ENCODE measurements around the gene CAMTA1.
"Not testable (repeated sequence)": the region's sequence is repeated elsewhere in the genome, so short reads cannot be mapped to it uniquely, and the experiment has no call there.

The CAMTA1 gene

DNA sequence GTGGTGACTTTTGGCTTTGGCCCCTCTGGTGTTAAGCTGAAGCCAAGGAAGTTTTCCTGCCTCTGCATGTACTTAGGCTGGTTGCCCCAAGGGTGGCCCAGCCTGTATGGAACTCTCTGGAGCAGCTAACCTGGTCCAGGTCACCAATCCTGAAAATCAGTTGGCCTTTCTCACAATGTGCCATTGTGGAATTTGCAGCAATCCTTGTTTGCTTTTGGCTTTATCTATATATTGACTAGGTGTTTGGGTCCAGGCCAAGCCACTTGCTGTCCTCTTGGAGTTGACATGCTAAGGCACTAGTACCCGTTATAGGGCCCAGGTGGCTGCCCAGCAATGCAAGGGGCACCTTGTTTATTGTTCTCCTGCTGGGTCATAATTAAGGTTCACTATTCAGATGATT, 124.6 kb downstream of the CAMTA1 start:
- DNase-seq = no peak

DNA sequence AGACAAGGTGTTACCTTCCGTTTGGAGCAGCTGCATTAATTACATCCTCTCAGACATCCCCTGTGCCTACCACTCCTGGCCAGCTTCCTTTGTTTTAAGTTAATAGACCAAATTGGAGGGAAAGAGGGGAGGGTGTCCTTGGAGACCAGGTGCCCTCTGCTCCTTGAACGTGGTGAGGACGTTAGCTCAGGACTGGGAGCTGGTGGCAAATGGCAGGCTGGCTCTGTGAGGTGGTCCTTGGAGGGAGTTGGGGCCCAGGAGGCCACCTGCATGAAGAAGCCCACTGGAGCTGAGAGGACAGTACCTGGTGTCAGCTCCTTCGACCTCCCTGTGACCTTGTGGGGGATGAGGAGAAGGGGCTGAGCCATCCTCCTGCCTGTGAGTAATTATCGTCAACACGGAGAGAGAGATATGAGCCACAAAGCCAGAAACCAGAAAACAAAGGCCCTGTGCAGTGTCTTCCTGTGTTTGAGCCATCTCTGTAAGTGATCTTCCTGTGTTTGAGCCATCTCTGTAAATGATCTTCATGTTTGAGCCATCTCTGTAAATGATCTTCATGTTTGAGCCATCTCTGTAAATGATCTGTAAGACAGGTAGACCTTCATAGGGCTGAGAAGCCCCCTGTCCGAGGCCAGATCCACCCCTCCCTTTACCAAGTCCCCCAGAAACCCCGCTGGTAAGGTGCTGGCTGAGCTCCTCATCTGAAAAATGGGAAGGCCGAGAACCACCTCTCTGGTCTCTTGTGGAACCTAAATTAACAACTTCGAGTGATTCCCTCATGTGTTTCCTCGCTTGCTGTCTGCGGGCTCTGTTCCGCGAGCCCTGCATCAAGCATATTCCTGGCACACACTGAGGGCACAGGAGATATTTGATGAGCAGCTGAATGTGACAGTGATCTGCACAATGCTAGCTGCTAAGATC, 126.0 kb downstream of the CAMTA1 start:
- no peak for DNase-seq

DNA sequence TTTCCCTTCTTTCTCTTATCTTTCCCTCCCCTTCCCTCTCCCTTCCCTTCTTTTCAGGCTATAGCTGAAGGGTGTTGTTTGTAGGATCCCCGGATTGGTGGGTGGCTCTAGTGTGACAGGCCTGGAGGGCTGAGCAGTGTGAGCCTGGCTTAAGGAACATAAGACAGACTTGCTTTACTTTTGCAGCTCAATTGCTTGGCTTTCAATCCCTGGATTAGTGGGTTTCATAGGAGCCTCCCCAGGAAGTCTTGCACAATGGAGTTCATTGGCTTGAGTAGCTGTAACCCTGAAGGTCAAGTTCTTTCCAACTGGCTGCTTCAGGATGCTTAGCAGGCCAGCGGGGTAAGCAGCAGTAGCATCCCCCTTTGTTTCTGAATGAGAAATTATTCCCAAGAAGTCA, 126.7 kb downstream of the CAMTA1 start:
- DNase-seq = no peak

DNA sequence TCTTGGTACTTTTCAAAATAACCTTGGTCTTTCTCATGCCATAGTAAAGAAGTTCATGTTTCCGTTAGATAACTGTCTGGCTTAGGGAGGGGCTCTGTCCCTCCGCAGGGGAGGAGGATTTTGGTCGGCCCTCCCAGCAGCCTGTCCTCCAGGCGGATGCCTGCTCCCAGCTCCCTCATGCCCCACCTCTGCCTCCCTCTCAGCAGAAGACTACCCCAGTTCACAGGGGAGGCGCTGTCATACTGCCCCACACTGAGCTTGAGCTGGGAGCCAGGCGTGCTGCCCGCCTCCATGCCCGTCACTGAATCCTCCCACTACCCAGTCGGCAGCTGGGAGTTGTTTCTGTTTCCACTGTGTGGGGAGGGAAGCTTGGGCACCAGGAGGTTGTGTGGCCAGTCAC, 127.3 kb downstream of the CAMTA1 start:
- DNase-seq = no peak

GRCh38 chr1:6913086-6913485, 127.8 kb downstream of the CAMTA1 start:
- DNase-seq = no peak

DNA sequence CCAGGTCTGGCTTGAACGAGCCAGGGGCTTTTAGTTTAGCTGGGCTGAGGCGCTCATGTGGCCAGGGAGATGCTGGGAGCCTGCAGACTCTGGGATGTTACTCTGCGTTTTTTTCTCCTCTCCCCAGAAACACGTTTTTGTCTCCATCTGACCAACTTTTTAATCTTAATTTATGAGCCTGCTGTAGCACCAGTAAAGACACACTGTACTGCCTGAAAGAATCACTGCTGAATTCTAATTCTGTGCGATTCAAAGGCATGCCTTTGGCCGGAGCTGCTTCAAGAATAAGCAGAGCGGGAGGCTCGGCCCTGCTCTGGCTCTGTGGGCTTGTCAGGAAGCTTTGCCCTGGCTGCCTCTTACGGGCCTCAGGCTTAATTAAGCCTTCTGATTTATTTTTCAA, 129.5 kb downstream of the CAMTA1 start:
- no peak for DNase-seq

DNA sequence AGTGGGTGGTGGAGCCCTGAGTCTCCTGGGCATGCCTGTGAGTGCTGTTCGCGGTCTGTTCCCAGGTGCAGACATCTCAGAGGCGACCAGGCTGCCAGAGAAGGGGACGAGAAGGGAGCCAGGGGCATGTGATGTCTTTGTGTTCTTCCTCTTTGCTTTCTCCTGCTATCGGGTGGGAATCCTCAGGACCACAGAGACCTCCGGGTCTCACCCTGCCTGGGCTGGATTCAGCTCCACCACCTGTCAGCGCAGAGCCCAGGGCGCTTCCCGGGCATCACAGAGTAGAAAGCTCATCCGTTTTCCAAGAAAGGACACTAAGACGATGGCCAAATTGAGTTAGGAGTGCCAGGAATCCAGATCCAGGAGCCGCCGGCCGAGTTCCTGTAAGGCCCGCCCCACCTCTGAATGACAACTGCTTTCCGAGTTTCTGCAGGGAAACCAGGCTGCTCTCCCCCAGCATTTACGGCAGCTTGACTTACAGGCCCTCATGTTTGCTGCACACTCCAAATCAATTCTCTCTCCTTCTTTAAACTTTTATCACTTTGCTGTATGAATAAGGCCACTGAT, 130.8 kb downstream of the CAMTA1 start:
- no peak for DNase-seq

DNA sequence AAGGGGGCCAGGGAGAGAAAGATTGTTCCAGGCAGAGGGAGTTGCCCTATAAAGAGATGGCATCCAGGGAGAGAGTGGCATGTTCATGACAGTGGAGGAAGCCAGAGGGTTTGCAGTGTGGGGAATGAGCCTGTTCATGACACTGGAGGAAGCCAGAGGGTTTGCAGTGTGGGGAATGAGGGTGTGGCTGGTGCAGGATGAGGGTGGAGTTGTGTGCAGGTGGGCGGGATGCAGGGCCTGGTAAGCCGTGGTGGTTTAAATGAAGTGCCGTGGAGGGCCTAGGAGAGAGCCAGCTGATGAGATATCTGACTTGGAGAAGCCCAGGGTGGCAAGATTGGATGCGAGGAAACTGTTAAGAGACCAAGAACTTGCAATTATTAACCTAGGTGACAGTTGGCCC, 131.8 kb downstream of the CAMTA1 start:
- DNase-seq = no peak

DNA sequence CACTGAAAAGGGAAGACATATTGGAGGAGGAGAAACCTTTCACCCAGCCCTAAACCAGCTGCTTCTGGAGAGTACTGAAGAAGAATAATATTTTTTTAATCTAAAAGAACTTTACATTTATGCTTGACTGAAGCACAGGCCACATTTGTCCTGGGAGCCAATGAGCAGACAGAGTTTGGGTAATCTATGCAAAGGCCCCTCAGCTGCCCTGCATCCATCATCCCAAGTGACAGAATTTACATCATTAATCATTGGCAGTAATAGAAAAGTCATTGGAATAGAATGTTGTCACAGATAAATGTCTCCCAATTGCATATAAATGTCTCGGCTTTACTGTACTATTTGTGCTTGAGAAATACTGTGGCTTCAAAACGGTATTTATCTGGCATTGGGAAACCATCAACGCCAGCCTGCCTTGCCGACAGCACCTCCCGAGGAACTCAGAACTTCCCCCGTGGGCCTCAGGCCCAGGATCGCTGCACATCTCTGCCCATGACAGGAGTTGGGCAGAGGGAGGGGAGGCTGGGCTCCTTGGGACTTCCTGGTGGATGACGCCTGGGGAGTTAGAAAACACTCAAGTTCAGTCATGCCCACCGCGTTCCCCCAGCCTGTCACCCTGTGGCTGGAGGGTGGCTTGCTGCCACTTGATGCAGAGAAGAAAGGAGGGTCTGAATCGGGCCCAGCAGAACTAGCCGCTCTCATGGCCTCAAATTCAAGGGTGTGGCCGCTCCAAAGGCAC, 133.1 kb downstream of the CAMTA1 start:
- DNase-seq = no peak

DNA sequence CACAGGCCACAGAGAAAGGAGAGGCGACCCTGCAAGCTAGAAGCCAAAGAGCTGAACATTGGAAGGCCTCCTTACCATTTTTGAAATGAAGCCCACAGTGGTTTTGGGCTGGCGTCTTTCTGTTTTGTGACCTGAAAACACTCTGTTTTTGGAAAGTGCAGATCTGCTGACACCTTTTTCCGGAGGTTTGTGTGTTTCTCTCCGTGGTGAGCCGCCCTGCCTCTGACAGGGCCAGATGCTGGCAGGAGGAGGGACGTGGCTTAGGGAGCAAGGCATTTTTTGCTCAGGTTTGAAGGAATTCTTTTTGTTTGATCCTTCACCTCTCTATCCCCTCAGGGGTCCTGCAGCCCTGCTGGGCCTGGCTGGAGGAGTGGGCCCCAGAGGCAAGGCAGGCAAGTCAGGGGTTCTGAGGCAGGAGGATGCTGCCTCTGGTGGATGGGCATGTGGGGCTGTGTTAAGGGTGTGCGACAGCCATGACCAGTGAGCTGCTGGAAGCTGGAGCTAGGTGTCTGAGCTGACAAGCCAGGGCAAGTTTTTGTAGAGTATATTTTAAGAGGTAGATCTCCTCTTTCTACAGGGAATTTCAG, 133.8 kb downstream of the CAMTA1 start:
- DNase-seq = no peak

GRCh38 chr1:6921506-6921905, 136.3 kb downstream of the CAMTA1 start:
- DNase-seq = not testable (repeated sequence)

GRCh38 chr1:6922096-6922931, 137.1 kb downstream of the CAMTA1 start:
- DNase-seq = no peak

GRCh38 chr1:6923012-6923411, 137.8 kb downstream of the CAMTA1 start:
- DNase-seq = no peak

DNA sequence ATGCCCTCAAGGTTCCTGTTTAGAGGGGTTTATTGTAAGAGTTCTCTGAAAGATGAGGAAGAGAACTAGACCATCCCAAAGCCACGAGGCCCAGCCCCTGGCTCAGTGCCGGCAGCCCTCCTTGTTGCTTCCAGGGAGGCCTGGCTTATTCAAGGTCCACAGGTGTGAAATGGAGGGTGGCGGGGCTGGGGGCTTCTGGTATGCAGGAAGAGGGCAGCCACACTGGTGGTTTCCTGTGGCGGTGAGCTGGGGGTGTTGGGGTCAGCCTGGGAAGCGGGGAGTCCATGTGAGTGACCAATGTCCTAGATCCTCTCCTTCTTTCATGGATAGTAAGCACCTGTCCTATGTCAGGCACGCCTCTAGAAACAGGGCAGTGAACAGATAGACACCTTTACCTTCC, 138.2 kb downstream of the CAMTA1 start:
- no peak for DNase-seq

DNA sequence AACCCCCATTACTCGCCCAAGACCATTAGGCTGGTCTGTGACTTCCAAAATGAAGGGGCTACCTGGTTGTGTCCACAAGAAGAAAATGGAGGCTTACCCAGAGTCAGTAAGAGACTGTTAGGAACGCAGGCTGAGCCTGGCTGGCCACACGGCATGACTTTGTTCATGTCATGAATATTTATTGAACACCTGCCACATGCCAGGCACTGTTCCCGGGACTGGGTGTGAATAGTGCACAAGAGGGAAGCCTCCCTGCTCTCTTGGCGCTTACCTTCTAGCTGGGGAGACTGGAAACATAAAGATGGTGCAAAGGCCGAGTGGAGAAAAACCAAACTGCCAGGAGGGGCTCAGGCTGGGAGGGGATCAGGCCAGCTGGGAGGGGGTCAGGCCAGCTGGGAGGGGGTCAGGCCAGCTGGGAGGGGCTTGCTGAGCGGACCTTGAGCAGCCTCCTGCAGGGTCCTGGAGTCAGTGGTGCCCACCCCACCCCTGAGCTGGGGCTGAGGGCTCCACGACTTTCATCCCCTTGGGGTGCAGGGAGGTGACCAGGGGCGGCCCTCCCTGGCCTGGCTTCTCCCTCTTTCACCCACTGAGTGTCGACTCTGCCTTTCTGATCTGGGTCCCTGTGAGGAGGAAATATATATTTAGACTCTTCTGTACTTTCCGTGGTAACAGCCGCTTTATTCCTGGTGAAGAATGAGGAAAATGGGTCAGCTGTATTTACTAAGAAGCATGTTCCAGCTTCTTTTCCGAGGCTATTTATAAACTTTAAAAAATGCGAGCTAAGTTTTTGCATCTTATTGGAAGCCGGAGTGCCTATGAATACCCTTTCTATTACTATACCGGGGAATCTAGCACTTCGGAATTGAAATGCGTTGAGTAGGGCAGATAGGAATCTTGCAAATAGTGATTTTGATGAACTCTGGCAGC, 139.0 kb downstream of the CAMTA1 start:
- DNase-seq = no peak

GRCh38 chr1:6924891-6925290, 139.6 kb downstream of the CAMTA1 start:
- no peak for DNase-seq

DNA sequence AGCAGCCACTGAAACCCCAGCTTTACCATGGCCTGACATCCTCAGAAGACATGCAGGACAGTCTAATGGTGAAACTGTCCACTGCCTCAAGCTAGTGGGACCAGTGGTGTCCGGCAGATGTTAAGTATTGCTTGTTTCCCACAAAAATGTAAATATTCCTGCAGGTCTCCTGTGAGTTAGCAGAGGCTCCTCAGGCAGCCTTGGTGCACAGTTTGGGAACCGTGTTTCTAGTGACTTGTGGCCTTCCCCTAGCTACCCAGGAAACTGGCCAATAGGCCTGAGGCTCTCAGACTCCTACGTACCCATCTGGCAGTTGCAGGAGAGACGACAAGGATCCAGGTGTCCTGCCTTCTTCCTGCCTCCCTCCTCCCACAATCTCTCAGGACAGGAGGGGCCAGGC, 142.4 kb downstream of the CAMTA1 start:
- DNase-seq = no peak

DNA sequence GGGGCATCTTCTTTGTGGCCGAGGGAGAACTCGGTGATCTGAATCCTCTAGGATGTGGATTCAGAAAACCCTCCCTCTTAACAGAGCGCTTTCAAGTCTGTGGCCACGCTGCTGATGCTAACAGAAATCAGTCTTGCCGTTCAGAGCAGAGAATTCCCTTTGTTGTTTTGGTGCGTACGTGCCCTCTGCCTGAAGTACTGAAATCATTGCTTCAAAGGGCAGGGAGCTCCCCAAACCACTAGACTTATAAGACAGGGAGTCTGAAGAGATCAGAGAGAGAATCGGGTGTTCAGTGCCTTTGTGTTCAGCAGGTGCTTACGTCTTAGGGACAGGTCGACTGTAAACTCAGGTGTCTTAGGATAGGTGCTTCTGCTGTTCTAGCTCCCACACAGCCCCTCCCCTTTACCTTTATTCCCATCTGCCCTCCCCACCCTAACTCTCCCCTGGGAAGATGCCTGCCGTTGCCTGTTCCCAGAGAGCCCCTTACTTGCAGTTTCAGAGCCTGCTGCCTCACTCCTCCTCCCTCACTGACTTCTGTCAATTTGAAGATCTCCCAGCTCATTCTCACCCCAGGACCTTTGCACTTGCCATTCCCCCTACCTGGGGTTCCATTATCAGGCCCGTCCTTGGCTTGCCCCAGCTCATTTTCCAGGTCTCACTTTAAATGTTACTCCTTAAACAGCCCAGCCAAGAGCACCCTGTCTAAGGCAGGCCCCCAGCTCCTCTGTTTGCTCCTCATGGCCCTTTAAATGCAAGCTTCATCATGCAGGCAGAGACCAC, 143.0 kb downstream of the CAMTA1 start:
- no peak for DNase-seq

DNA sequence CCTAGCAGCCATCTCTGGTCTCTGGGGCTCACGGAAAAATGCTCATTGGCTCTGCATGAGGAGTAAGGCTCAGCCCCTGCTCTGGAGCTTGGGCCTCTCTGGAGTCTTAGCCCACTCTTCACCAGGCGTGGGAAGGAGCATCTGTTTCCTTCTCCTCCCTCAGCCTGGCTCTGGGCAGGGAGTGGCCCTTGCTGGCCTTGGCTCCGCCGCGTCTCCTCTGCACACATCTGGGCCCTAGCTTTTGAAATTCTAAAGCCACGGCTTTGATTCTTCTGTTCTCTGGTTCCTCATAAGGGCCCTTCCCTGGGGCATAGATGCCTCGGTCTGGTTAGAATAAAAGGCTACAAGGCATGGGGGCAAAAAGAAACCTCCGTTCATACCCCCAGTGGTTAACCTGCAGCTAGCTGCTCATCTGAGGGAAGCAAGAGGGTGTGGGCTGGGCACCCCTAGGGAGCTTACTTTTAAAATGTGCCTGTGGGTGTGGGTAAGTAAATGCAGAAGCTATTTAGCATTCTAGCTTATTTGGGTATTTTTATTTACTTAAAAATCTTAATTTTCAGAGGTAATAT, 145.6 kb downstream of the CAMTA1 start:
- no peak for DNase-seq

DNA sequence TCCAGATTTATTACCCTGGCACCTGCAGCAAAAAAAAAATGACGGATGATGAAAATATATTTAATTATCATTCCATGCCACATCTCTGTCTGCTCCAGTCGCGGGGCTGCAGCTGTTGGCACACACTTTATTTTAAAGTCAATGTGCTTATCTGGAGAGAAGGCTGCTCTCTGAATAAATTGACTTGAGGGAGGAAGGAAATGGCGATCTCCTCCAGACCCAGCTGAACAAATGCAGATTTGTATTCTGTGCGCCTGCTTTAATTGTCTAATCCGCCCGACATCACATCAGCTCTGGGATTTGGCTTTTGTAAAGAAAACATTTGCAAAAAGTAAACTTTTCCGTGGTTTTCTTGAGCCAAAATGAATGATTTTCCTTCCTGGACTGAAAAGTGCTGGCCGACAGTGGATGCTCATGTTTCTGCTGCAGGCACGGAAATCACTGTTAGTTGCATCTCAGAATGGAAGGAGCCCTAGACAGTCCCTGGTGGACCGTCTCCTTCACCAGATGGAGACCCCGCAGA, 150.2 kb downstream of the CAMTA1 start:
- DNase-seq = no peak
